Bronchial epithelial cell (primary cell): ENCODE data around the gene RRP9. TPM values are rescaled to one million over a fixed set of nuclear protein-coding genes. Genes with fewer than 3 reads are reported as not detected.

Source experiments
- DNase-seq: peaks from one replicate; pipeline ENCODE4 v3.0.0-alpha.2; 2010; ENCODE audit warnings: low read depth
- FAIRE-seq: peaks from 2 replicates; lab custom pipeline; 2011; peaks lifted over from hg19 to GRCh38; lab: Jason Lieb, UNC
- H3K27me3 ChIP-seq: 2 replicates; pipeline ENCODE4 v1.5.1; 2011; ENCODE audit warnings: low read length; ENCODE audit not compliant: control insufficient read depth, insufficient read depth
- H3K36me3 ChIP-seq: 2 replicates; pipeline ENCODE4 v1.5.1; 2011; ENCODE audit warnings: low read length; ENCODE audit not compliant: control insufficient read depth, insufficient read depth
- H3K4me3 ChIP-seq: 2 replicates; pipeline ENCODE4 v1.5.1; 2011; ENCODE audit warnings: mild to moderate bottlenecking, low read depth, low read length, control low read depth
- CTCF ChIP-seq: IDR thresholded peaks from 2 replicates; pipeline ENCODE4 v1.5.1; 2011; ENCODE audit warnings: mild to moderate bottlenecking, moderate library complexity, low read length, control low read depth, inconsistent platforms; ENCODE audit not compliant: insufficient read depth, severe bottlenecking
- total RNA-seq: library from RNA; depleted of rRNA; stranded (reverse); fragments of >200 nt; gene quantifications from 2 replicates; pipeline ENCODE4 v1.2.1, GENCODE V29; 2014

The RRP9 gene
- total RNA-seq, 1 donor from 2014 or later = 70.8 TPM

GRCh38 chr3:51938780-51939425 lies 2.8 kb downstream of the RRP9 start:
- Histone ChIP-seq H3K4me3 (no peak overlapping the region), H3K36me3 (peaks cover 33% of the 10 kb centered on the region), H3K27me3 (no peaks in the 10 kb centered on the region)
- TF ChIP-seq CTCF = no peak
- no peak for FAIRE-seq
- no peak for DNase-seq

DNA sequence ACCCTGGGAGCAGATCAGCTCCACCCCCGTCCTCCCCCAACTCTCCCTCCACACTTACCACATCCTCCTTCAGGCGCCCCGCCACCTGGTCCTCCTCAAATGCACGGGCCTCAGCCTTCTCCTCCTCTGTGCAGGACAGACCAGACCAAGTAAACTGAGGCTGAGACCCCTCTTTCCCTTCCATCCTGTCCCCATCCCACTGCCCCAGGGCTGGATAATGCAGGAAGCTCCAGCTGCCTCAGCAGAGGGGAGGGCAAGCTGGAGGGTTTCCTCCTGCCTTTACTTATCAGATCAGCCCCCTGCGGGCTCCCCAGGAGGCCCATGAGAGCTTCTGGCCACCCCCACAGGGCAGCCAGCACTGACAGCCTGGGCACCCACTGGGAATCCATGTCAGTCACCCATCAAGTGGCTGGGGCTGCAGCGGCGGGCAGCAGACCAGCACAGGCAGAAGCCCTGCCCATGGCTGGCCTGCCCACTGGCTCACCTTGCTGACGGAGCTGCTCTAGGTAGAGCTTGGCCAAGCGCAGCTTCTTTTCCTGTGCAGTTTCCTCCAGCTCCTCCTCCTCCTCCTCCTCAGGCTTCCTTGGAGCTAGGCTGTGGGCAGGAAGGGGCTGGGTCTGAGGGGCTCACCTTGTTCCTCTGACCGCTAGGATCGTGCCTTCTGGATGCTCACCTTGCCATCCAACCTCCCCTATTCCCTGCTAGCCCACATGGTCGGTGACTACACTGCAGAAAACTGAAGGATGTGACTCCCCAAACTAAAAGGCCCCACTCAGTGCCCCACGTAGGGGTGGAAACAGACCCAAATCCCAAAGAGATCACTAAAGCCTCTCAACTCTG lies 3.9 kb downstream of the RRP9 start:
- Histone ChIP-seq H3K27me3 (no peaks in the 10 kb centered on the region), H3K36me3 (peaks cover 43% of the 10 kb centered on the region), H3K4me3 (no peak overlapping the region)
- FAIRE-seq (no peak), DNase-seq (no peak)
- TF ChIP-seq CTCF = no peak

- TF ChIP-seq CTCF = no peak
- peak; percentile 7 for FAIRE-seq
- DNase-seq = no peak
- Histone ChIP-seq H3K27me3 (no peaks in the 10 kb centered on the region), H3K36me3 (peaks cover 43% of the 10 kb centered on the region), H3K4me3 (no peak overlapping the region)
Measured at GRCh38 chr3:51937014-51937413, 4.7 kb downstream of the RRP9 start.

- Histone ChIP-seq H3K36me3 (peaks cover 43% of the 10 kb centered on the region), H3K27me3 (no peaks in the 10 kb centered on the region), H3K4me3 (no peak overlapping the region)
- FAIRE-seq (no peak), DNase-seq (no peak)
- no peak for TF ChIP-seq CTCF
Measured at GRCh38 chr3:51935886-51936755, 5.6 kb downstream of the RRP9 start.

- no peak overlapping the region for H3K4me3 ChIP-seq
- DNase-seq (no peak), FAIRE-seq (no peak)
- H3K36me3 ChIP-seq = peaks cover 43% of the 10 kb centered on the region
- H3K27me3 ChIP-seq = no peaks in the 10 kb centered on the region
- TF ChIP-seq CTCF = no peak
Measured at GRCh38 chr3:51934991-51935885, 6.5 kb downstream of the RRP9 start.
